ENCODE results near the gene CIDEB. TPM values are rescaled to one million over a fixed set of nuclear protein-coding genes. Genes with fewer than 3 reads are reported as not detected.

CIDEB gene
- polyA plus RNA-seq, 1 experiment: 0.48 TPM

DNA sequence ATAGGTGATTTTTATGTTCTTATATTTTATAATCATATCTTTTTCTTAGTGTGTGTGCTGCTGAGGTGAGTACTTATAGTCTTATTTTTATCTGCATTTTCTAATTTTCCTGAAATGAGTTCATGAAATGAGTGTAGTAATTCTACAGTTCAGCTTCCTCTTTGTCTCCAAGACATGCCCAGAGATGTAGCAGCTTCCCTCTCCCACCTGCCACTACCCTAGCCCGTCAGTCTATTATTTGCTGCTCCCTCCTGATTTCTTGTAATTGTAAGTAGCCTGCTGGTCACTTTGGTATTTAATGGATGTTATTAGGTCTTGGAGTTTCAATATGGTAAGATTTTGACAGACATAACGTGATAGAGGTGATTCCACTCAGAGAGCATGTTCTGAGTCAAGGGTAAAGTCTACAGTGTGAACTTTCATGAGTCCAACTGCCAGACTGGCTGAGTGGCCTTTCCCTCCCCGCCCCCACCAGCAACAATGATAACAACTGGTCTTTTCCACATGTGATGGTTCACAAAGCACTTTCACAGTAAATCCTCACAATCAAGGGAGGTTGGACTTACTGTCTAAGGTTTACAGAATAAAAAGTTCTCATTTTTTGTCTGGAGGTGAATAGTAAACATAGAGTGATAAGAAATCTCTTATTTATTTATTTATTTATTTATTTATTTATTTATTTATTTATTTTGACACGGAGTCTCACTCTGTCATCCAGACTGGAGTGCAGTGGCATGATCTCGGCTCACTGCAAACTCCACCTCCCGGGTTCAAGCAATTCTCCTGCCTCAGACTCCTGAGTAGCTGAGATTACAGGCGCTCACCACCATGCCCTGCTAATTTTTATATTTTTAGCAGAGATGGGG lies 36.3 kb upstream of the CIDEB start:
- no peak for DNase-seq (ENCODE audit: low read depth, low spot score)
- H3K27me3 ChIP-seq (ENCODE audit: control insufficient read depth, insufficient read depth, low read length): peaks cover 62% of the 10 kb centered on the region
- ChIA-PET CTCF (interaction anchor here (0.9 to 5.7 kb wide), 3 partner anchors 10 to 92 kb away, joined by 3 to 74 read pairs (median 7); partner anchors contain the start of gene ADCY4), POLR2A (no interaction called here)
- no peaks in the 10 kb centered on the region; the same call in 1 of the 2 replicates for H3K9me3 ChIP-seq (ENCODE audit: control insufficient read depth, insufficient read depth, low read length)
- no peak overlapping the region for H3K27ac ChIP-seq (ENCODE audit: low read depth, low read length)
- no peak overlapping the region for H3K4me3 ChIP-seq (ENCODE audit: low read depth, low read length)
- TF ChIP-seq, protein P1, sequence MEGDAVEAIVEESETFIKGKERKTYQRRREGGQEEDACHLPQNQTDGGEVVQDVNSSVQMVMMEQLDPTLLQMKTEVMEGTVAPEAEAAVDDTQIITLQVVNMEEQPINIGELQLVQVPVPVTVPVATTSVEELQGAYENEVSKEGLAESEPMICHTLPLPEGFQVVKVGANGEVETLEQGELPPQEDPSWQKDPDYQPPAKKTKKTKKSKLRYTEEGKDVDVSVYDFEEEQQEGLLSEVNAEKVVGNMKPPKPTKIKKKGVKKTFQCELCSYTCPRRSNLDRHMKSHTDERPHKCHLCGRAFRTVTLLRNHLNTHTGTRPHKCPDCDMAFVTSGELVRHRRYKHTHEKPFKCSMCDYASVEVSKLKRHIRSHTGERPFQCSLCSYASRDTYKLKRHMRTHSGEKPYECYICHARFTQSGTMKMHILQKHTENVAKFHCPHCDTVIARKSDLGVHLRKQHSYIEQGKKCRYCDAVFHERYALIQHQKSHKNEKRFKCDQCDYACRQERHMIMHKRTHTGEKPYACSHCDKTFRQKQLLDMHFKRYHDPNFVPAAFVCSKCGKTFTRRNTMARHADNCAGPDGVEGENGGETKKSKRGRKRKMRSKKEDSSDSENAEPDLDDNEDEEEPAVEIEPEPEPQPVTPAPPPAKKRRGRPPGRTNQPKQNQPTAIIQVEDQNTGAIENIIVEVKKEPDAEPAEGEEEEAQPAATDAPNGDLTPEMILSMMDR (IDR thresholded peaks at IDR 0.05; ENCODE audit: low read depth, low read length): no peak

DNA sequence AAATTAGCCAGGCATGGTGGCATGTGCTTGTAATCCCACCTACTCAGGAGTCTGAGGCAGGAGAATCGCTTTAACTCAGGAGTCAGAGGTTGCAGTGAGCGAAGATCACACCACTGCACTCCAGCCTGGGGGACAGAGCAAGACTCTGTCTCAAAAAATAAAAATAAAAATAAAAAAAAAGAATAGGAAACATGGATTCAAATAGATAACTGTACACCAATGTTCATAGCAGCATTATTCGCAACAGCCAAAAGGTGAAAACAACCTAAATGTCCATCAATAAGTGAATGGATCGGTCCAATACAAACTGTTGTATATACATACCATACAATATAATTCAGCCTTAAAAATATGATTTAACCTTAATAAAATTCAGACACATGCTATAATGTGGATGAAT lies 35.1 kb upstream of the CIDEB start:
- CTCF ChIA-PET: interaction anchor here (0.9 to 21.9 kb wide), 4 partner anchors 9 to 90 kb away, joined by 3 to 712 read pairs (median 44); partner anchors contain the start of genes ADCY4, CBLN3 and KHNYN
- Histone ChIP-seq H3K27me3 (ENCODE audit: control insufficient read depth, insufficient read depth, low read length) (peaks cover 68% of the 10 kb centered on the region), H3K9me3 (ENCODE audit: control insufficient read depth, insufficient read depth, low read length) (no peaks in the 10 kb centered on the region; the same call in 1 of the 2 replicates), H3K27ac (ENCODE audit: low read depth, low read length) (no peak overlapping the region), H3K4me3 (ENCODE audit: low read depth, low read length) (no peak overlapping the region)
- POLR2A ChIA-PET: no interaction called here
- TF ChIP-seq, protein P1 (IDR thresholded peaks at IDR 0.05; ENCODE audit: low read depth, low read length): no peak
- no peak for DNase-seq (ENCODE audit: low read depth, low spot score)

DNA sequence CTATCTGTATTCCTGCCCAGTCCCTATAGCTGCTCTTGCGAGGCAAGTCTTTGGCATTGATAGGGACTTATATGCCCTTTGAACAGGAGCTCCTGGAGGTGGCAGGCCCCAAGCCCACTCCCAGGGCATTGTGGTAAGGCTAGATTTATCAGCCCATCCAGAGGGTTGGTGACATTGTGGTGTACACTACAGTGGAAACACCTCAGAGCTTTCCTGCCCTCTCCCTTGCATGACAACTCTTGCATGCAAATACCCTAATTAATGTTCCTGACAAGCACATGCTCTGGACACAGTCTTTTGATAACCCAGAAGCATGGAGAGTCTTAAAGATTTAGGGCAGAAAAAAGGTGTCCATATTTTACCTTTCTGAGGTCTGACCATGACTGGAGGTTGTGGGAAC lies 32.8 kb upstream of the CIDEB start:
- TF ChIP-seq, protein P1 (IDR thresholded peaks at IDR 0.05; ENCODE audit: low read depth, low read length): no peak
- Histone ChIP-seq H3K27ac (ENCODE audit: low read depth, low read length) (no peak overlapping the region), H3K4me3 (ENCODE audit: low read depth, low read length) (no peak overlapping the region), H3K9me3 (ENCODE audit: control insufficient read depth, insufficient read depth, low read length) (no peaks in the 10 kb centered on the region; the same call in 1 of the 2 replicates), H3K27me3 (ENCODE audit: control insufficient read depth, insufficient read depth, low read length) (peaks cover 73% of the 10 kb centered on the region)
- CTCF ChIA-PET: interaction anchor here (0.5 to 21.9 kb wide), 5 partner anchors 8 to 355 kb away, joined by 3 to 712 read pairs (median 12); partner anchors contain the start of genes CBLN3 and KHNYN
- POLR2A ChIA-PET: interaction anchor here (1.3 kb wide), 1 partner anchor 97 kb away, joined by 3 read pairs; no protein-coding TSS in a partner anchor
- no peak for DNase-seq (ENCODE audit: low read depth, low spot score)

DNA sequence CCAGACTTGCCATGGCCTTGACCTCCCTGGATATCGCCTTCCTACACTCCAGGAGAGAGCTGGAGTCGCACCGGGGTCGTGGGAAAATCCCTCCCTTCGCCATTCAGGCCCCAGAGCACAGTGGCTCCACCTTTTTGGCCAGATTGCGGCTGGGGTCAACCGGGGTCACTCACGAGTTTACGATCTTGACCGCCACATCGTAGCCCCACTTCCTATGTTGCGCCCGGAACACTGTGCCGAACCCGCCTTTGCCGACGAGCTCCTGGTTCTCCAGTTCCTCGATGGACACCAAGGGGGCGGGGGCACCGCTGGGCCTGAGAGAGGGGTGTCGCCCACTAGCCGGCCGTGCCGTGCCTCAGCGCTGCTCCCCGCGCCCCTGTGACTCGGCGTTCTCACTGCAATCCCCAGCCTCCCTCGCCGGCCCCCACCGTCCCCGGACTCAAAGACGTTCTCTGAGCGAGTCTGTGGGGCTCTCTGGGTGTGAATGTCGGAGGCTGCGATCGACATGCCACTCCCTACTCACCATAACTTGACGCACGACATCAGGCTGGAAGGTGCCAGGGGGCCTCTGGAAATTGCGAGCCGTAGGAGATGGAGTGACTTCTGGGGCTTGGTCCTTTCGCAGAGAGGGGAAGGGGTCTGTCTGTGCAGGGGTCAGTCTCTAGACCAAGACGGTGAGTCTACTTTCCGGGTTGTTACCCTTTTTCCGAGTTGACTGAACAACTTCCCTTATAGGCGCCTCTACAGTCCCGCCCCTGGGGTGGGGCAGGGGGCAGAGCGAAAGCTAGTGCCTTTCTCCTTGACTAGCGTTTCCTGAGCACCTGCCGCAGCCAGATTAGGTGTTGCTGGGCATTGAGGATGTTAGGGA lies 31.7 kb upstream of the CIDEB start, which contains the start of gene RIPK3:
RIPK3 (minus strand) TSS at position 708 of the 868 bp plus-strand sequence; CDS start at position 543, 165 bp downstream.
- H3K9me3 ChIP-seq (ENCODE audit: control insufficient read depth, insufficient read depth, low read length): no peaks in the 10 kb centered on the region; the same call in 1 of the 2 replicates
- CTCF ChIA-PET: interaction anchor here (1.1 to 21.9 kb wide), 4 partner anchors 12 to 94 kb away, joined by 3 to 712 read pairs (median 8); partner anchors contain the start of genes CBLN3, CIDEB and KHNYN
- POLR2A ChIA-PET: no interaction called here
- H3K4me3 ChIP-seq (ENCODE audit: low read depth, low read length): no peak within 1 kb of the TSS
- peaks cover 74% of the 10 kb centered on the region for H3K27me3 ChIP-seq (ENCODE audit: control insufficient read depth, insufficient read depth, low read length)
- H3K27ac ChIP-seq (ENCODE audit: low read depth, low read length): no peak within 1 kb of the TSS
- no peak for DNase-seq (ENCODE audit: low read depth, low spot score)
- TF ChIP-seq, protein P1 (IDR thresholded peaks at IDR 0.05; ENCODE audit: low read depth, low read length): no peak
